ENCODE measurements around the gene ATP8B1. TPM values are rescaled to one million over a fixed set of nuclear protein-coding genes. Genes with fewer than 3 reads are reported as not detected.

The ATP8B1 gene
- total RNA-seq, 1 experiment from 2014 or later, result 15.9 TPM

DNA sequence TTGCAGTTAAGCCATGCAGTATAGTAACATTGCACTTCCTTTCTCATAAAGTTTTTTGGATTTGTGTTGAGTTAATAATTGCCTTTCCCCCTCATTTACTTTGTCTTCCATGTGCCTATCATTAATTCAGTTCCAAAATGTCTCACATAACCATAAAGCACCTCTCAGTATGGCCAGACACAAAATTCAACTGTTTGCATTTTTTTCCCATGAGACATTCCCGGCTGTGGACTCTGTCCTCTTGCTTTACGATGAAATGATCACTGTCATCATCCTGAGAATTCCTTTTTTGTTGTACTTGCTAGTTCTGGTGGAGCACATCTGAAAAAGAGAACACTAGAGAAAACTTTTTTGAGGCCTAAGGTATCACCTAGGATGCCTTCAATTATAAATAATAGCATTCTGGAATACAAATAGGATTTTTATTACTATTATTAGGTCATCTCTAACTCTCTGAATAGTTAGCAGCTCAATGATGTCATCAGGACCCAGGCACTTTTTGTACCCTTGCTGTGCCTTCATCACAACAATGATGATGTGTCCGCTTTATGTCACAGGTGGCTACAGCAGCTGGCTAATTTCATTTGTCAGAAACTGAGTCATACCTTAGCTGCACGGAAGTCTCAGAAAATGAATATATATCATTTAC, 8.5 kb upstream of the ATP8B1 start:
- Histone ChIP-seq H3K9me3 (ENCODE audit: control insufficient read depth in 1 of 2, insufficient read depth in 1 of 2, low read depth in 1 of 2, low read length in 2 of 2) (peaks cover 0 to 11% of the 10 kb centered on the region in 2 experiments; a peak in 1 of 4 replicates), H3K4me3 (replicated peaks in 1 of 2; ENCODE audit: low read depth in 1 of 2, low read length in 2 of 2) (no peak overlapping the region), H3K27me3 (ENCODE audit: insufficient read depth, low read length) (no peaks in the 10 kb centered on the region), H3K4me2 (ENCODE audit: low read length) (no peak overlapping the region), H3K9ac (ENCODE audit: low read length) (no peak overlapping the region), H3K36me3 (ENCODE audit: control insufficient read depth in 1 of 2, insufficient read depth in 2 of 2, low read length in 2 of 2) (no peaks in the 10 kb centered on the region), H4K20me1 (ENCODE audit: insufficient read depth) (no peaks in the 10 kb centered on the region), H3K4me1 (ENCODE audit: control insufficient read depth in 1 of 2, insufficient read depth in 2 of 2, low read length in 2 of 2) (peaks cover 7 to 28% of the 10 kb centered on the region in 2 experiments; a peak in 3 of 4 replicates), H3K27ac (ENCODE audit: low read depth, low read length) (no peak overlapping the region), H3K79me2 (ENCODE audit: insufficient read depth, low read length) (no peaks in the 10 kb centered on the region), H2AFZ (ENCODE audit: low read depth, low read length, poor library complexity, severe bottlenecking) (no peak overlapping the region), H3K9me2 (ENCODE audit: insufficient read depth) (no peaks in the 10 kb centered on the region)
- no peak for DNase-seq (ENCODE audit: low read depth, low spot score)
- BruUV-seq (replicated peaks), result no TSS peak
- no peak for ATAC-seq
- ChIA-PET CTCF (no interaction called here), POLR2A (interaction anchor here (1.4 kb wide), 1 partner anchor 8 kb away, joined by 4 read pairs; the partner anchor contains the start of gene ATP8B1), RAD21 (ENCODE audit: low non-redundant PET in 1 of 2, low total read pairs in 2 of 2, uncharacterized antibody in 2 of 2, unreplicated experiment in 2 of 2) (no interaction called here)
- TF ChIP-seq SRF (IDR thresholded peaks at IDR 0.05; ENCODE audit: low read depth), result no peak
- TF ChIP-seq EGR1 (IDR thresholded peaks at IDR 0.05; ENCODE audit: low read depth), result no peak
- no peak for TF ChIP-seq POLR2AphosphoS5 (IDR thresholded peaks at IDR 0.05; ENCODE audit: low read depth, low read length)
- TF ChIP-seq, protein P1, sequence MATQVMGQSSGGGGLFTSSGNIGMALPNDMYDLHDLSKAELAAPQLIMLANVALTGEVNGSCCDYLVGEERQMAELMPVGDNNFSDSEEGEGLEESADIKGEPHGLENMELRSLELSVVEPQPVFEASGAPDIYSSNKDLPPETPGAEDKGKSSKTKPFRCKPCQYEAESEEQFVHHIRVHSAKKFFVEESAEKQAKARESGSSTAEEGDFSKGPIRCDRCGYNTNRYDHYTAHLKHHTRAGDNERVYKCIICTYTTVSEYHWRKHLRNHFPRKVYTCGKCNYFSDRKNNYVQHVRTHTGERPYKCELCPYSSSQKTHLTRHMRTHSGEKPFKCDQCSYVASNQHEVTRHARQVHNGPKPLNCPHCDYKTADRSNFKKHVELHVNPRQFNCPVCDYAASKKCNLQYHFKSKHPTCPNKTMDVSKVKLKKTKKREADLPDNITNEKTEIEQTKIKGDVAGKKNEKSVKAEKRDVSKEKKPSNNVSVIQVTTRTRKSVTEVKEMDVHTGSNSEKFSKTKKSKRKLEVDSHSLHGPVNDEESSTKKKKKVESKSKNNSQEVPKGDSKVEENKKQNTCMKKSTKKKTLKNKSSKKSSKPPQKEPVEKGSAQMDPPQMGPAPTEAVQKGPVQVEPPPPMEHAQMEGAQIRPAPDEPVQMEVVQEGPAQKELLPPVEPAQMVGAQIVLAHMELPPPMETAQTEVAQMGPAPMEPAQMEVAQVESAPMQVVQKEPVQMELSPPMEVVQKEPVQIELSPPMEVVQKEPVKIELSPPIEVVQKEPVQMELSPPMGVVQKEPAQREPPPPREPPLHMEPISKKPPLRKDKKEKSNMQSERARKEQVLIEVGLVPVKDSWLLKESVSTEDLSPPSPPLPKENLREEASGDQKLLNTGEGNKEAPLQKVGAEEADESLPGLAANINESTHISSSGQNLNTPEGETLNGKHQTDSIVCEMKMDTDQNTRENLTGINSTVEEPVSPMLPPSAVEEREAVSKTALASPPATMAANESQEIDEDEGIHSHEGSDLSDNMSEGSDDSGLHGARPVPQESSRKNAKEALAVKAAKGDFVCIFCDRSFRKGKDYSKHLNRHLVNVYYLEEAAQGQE (IDR thresholded peaks at IDR 0.05; ENCODE audit: low read depth), result no peak
- TF ChIP-seq, protein P2, sequence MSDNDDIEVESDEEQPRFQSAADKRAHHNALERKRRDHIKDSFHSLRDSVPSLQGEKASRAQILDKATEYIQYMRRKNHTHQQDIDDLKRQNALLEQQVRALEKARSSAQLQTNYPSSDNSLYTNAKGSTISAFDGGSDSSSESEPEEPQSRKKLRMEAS (IDR thresholded peaks at IDR 0.05), result no peak
- TF ChIP-seq TCF7L2 (IDR thresholded peaks at IDR 0.05; ENCODE audit: borderline replicate concordance, extremely low read depth, insufficient read depth, insufficient read length), result no peak
- TF ChIP-seq, protein P3, sequence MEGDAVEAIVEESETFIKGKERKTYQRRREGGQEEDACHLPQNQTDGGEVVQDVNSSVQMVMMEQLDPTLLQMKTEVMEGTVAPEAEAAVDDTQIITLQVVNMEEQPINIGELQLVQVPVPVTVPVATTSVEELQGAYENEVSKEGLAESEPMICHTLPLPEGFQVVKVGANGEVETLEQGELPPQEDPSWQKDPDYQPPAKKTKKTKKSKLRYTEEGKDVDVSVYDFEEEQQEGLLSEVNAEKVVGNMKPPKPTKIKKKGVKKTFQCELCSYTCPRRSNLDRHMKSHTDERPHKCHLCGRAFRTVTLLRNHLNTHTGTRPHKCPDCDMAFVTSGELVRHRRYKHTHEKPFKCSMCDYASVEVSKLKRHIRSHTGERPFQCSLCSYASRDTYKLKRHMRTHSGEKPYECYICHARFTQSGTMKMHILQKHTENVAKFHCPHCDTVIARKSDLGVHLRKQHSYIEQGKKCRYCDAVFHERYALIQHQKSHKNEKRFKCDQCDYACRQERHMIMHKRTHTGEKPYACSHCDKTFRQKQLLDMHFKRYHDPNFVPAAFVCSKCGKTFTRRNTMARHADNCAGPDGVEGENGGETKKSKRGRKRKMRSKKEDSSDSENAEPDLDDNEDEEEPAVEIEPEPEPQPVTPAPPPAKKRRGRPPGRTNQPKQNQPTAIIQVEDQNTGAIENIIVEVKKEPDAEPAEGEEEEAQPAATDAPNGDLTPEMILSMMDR (IDR thresholded peaks at IDR 0.05 in 2 of 3, conservative IDR thresholded peaks at IDR 0.05 in 1 of 3; ENCODE audit: borderline replicate concordance in 1 of 3, insufficient read depth in 1 of 3, low read depth in 2 of 3, low read length in 2 of 3), result no peak
- intact Hi-C loops (cut with micrococcal nuclease), result no loop called here

All from HCT116 (cell line).